ENCODE measurements around the gene FLYWCH1. TPM values are rescaled to one million over a fixed set of nuclear protein-coding genes. Genes with fewer than 3 reads are reported as not detected.
A peak's percentile ranks its signal among the peaks of the same experiment; 100 is the strongest.

Gene FLYWCH1
- total and polyA plus RNA-seq, 2 of the 8 experiments (the other 6 are each of a cell fraction or from before 2014, with no cell fraction given), result 12.4 to 23.5 TPM

GRCh38 chr16:2969545-2970521 lies 58.1 kb downstream of the FLYWCH1 start (continued):
- TF ChIP-seq CHD1 (IDR thresholded peaks at IDR 0.05; ENCODE audit: low read depth, low read length) (no peak), JUND (IDR thresholded peaks at IDR 0.05; ENCODE audit: low read length) (no peak), MAFK (IDR thresholded peaks at IDR 0.05; ENCODE audit: low read depth, low read length) (no peak), POLR2A (IDR thresholded peaks at IDR 0.05; ENCODE audit: control extremely low read depth in 1 of 2, low read depth in 2 of 2, low read length in 2 of 2) (peak in 1 of 2 experiments; percentile 44; a peak in 1 of 3 replicates), PHF8 (conservative IDR thresholded peaks at IDR 0.05; ENCODE audit: low read depth, low read length) (0 out of 2 replicates have a peak, but pooled peaks have one; percentile 7), CTBP2 (IDR thresholded peaks at IDR 0.05; ENCODE audit: borderline replicate concordance, insufficient read depth, insufficient read length, low read length) (peak; percentile 37), ASH2L (IDR thresholded peaks at IDR 0.05; ENCODE audit: low read length) (peak; percentile 15), CHD7 (IDR thresholded peaks at IDR 0.05; ENCODE audit: insufficient replicate concordance, low read length) (no peak), SAP30 (IDR thresholded peaks at IDR 0.05; ENCODE audit: insufficient read depth, insufficient replicate concordance, low read length) (no peak), CREB1 (IDR thresholded peaks at IDR 0.05) (no peak)

All from H1 (cell line).